K562 (cell line): ENCODE measurements around the gene NPAS3. TPM values are rescaled to one million over a fixed set of nuclear protein-coding genes. Genes with fewer than 3 reads are reported as not detected.

Experiments used
- ATAC-seq: fragments of 200-7000 bp; cut with Tn5 transposase; 3 replicates; pipeline ENCODE4 v1.9.1; 2020; ENCODE audit warnings: moderate library complexity
- BruUV-seq: library from RNA; stranded (reverse); fragments of 400-500 nt; replicated peaks from 2 replicates; lab custom pipeline; 2021; lab: Mats Ljungman, UMichigan
- CTCF ChIA-PET: fragments of 300-600 bp; formaldehyde crosslinking; extraction: SDS; loops from one replicate; lab custom pipeline; 2021; ENCODE audit warnings: low intra/inter-chr PET ratio; lab: Yijun Ruan, JAX
- POLR2A ChIA-PET: fragments of 300-600, 350-650 bp; sonication (Branson Sonifier 250); formaldehyde crosslinking; extraction: SDS; loops from one replicate; lab custom pipeline; 2021; ENCODE audit warnings: antibody characterized with exemption, inconsistent platforms; lab: Yijun Ruan, JAX
- DNase-seq, 4 experiments: peaks; one replicate each; pipeline versions ENCODE4 v3.0.0 to v3.0.0-alpha.2; 2011 to 2018; ENCODE audit warnings: low spot score in 3 of 4, mixed read lengths in 3 of 4; ENCODE audit errors: extremely low read depth in 1 of 4
- FAIRE-seq: peaks from 2 replicates; lab custom pipeline; 2011; peaks lifted over from hg19 to GRCh38; lab: Jason Lieb, UNC
- H2AFZ ChIP-seq: 2 replicates; pipeline ENCODE4 v1.6.0; 2011; ENCODE audit warnings: low read depth, low read length, control low read depth, inconsistent platforms
- H3K27ac ChIP-seq: fragments of 200-600 bp; 3 replicates; pipeline ENCODE4 v1.8.0; 2011; ENCODE audit warnings: low read depth, mild to moderate bottlenecking, control low read depth, inconsistent platforms, low read length, moderate library complexity, mixed read lengths; ENCODE audit errors: extremely low read depth
- H3K27me3 ChIP-seq, 2 experiments: fragments of 300-600 bp in 1 of 2; 2 replicates in 1 of 2; 3 replicates in 1 of 2; pipeline versions ENCODE4 v1.6.0 to v1.8.0; 2011; ENCODE audit warnings: inconsistent platforms in 2 of 2, low read length in 2 of 2, mild to moderate bottlenecking in 1 of 2, mixed read lengths in 1 of 2, moderate library complexity in 1 of 2; ENCODE audit not compliant: control insufficient read depth in 2 of 2, insufficient read depth in 2 of 2
- H3K36me3 ChIP-seq: fragments of 300-600 bp; 3 replicates; pipeline ENCODE4 v1.8.0; 2011; ENCODE audit warnings: mild to moderate bottlenecking, low read length, inconsistent platforms; ENCODE audit not compliant: control insufficient read depth, insufficient read depth
- H3K4me1 ChIP-seq, 2 experiments: fragments of 200-600 bp in 1 of 2; replicated peaks in 1 of 2; 2 replicates in 1 of 2; 3 replicates in 1 of 2; pipeline versions ENCODE4 v1.5.1 to v1.8.0; 2011; ENCODE audit warnings: inconsistent platforms in 2 of 2, low read length in 2 of 2, mild to moderate bottlenecking in 1 of 2, mixed read lengths in 1 of 2, moderate library complexity in 1 of 2; ENCODE audit not compliant: control insufficient read depth in 2 of 2, insufficient read depth in 2 of 2
- H3K4me2 ChIP-seq: 2 replicates; pipeline ENCODE4 v1.6.1; 2011; ENCODE audit warnings: low read length, control low read depth, inconsistent platforms, mixed read lengths; ENCODE audit not compliant: insufficient read depth
- H3K4me3 ChIP-seq: fragments of 200-600 bp; sonication (generic), shearing (Covaris generic); 2 replicates; pipeline ENCODE4 v1.5.1; 2016; ENCODE audit warnings: control low read depth, inconsistent platforms
- H3K79me2 ChIP-seq: fragments of 200-600 bp; 3 replicates; pipeline ENCODE4 v1.8.0; 2011; ENCODE audit warnings: low read length, inconsistent platforms; ENCODE audit not compliant: control insufficient read depth, insufficient read depth
- H3K9ac ChIP-seq, 2 experiments: 2 replicates each; pipeline versions ENCODE4 v1.6.0 to v1.6.1; 2011; ENCODE audit warnings: low read depth in 2 of 2, low read length in 2 of 2, control low read depth in 1 of 2, inconsistent platforms in 1 of 2, mild to moderate bottlenecking in 1 of 2, mixed read lengths in 1 of 2; ENCODE audit not compliant: insufficient read depth in 1 of 2
- H3K9me1 ChIP-seq: one replicate; pipeline ENCODE4 v1.6.0; 2011; ENCODE audit warnings: inconsistent platforms, mild to moderate bottlenecking, low read length, moderate library complexity; ENCODE audit not compliant: control insufficient read depth, insufficient read depth
- H3K9me3 ChIP-seq: replicated peaks from 2 replicates; pipeline ENCODE4 v1.5.1; 2011; ENCODE audit warnings: low read depth, low read length, inconsistent platforms; ENCODE audit not compliant: control insufficient read depth, insufficient read depth
- H4K20me1 ChIP-seq: replicated peaks from 2 replicates; pipeline ENCODE4 v1.6.1; 2011; ENCODE audit warnings: low read length, inconsistent platforms, mixed read lengths; ENCODE audit not compliant: control insufficient read depth, insufficient read depth
- CAMTA2 ChIP-seq: fragments of 250-450 bp; sonication (Bioruptor Pico); conservative IDR thresholded peaks from 2 replicates; pipeline ENCODE4 v1.5.1; 2022
- CTCF ChIP-seq, 3 experiments: IDR thresholded peaks in 2 of 3; conservative IDR thresholded peaks in 1 of 3; 2 replicates each; pipeline ENCODE4 v1.5.1; 2011 to 2012; ENCODE audit warnings: low read length in 3 of 3, mild to moderate bottlenecking in 3 of 3, control low read depth in 2 of 3, improper control_type of control experiment in 1 of 3, inconsistent platforms in 1 of 3, low read depth in 1 of 3, mixed read lengths in 1 of 3, moderate library complexity in 1 of 3; ENCODE audit not compliant: insufficient read depth in 2 of 3
- KLF1 ChIP-seq: fragments of 450-650 bp; IDR thresholded peaks from 2 replicates; pipeline ENCODE4 v1.6.1; 2016; ENCODE audit warnings: missing genetic modification characterization, missing compliant biosample characterization
- SIN3B ChIP-seq: fragments of 450-650 bp; IDR thresholded peaks from 2 replicates; pipeline ENCODE4 v1.6.1; 2017; ENCODE audit warnings: low read depth, mild to moderate bottlenecking, moderate library complexity
- SMARCA4 ChIP-seq: fragments of 450-650 bp; IDR thresholded peaks from 2 replicates; pipeline ENCODE4 v1.6.1; 2016
- STAT5A ChIP-seq: IDR thresholded peaks from 2 replicates; pipeline ENCODE4 v1.6.1; 2012; ENCODE audit warnings: low read length, inconsistent platforms, borderline replicate concordance
- TAF1 ChIP-seq: IDR thresholded peaks from 2 replicates; pipeline ENCODE4 v1.6.1; 2011; ENCODE audit warnings: mild to moderate bottlenecking, low read length, moderate library complexity; ENCODE audit not compliant: insufficient read depth, control insufficient read depth, severe bottlenecking; ENCODE audit errors: extremely low read depth
- TGIF2 ChIP-seq: sonication (generic); formaldehyde crosslinking; IDR thresholded peaks from 2 replicates; pipeline ENCODE4 v1.8.1; 2022; ENCODE audit warnings: mild to moderate bottlenecking, missing genetic modification reagents, moderate library complexity
- ZNF121 ChIP-seq: sonication (generic); formaldehyde crosslinking; conservative IDR thresholded peaks from 2 replicates; pipeline ENCODE4 v1.8.0; 2022; ENCODE audit warnings: missing genetic modification reagents
- WGBS: fragments of 100-300 bp; shearing (Covaris generic); methylation state at CpG from one replicate; pipeline ENCODE4 v1.1.6; 2016; ENCODE audit warnings: low coverage, mixed read lengths; ENCODE audit not compliant: insufficient coverage; ENCODE audit errors: missing lambda C conversion rate; 5-methylcytosine and 5-hydroxymethylcytosine counted together
- in situ Hi-C: fragments of 300-500 bp; cut with MboI; formaldehyde crosslinking; loops from 4 replicates; pipeline ENCODE4 v1.15.0; 2018; ENCODE audit warnings: inconsistent platforms, mixed read lengths
- intact Hi-C: fragments of 100-400 bp; cut with micrococcal nuclease; formaldehyde crosslinking; loops from 2 replicates; pipeline ENCODE4 v1.14.2; 2022
- polyA plus RNA-seq, 8 experiments: library from polyadenylated mRNA; depleted of rRNA in 4 of 8; stranded (reverse) in 5 of 8; unstranded in 3 of 8; fragments of >200 nt; fragmentation: Nextera tagmentation in 2 of 8; fragmentation: Illumina TruSeq in 1 of 8; extraction: Ambion mirVana in 2 of 8; extraction: Trizol in 1 of 8; gene quantifications; 2 replicates each; pipeline versions ENCODE4 v1.2.1 to v1.2.3, GENCODE V29; 2011 to 2014; ENCODE audit warnings: inconsistent platforms in 1 of 8, missing spikeins in 1 of 8
- total RNA-seq, 7 experiments: library from RNA; depleted of rRNA in 6 of 7; stranded (reverse); fragments of >200 nt in 6 of 7; fragmentation: Illumina TruSeq in 2 of 7; extraction: Trizol in 2 of 7; gene quantifications; 2 replicates each; pipeline versions ENCODE4 v1.2.1 to v1.2.3, GENCODE V29; 2011 to 2021; ENCODE audit warnings: low replicate concordance in 1 of 7

NPAS3 gene
- total and polyA plus RNA-seq, 9 of the 15 experiments (the other 6 are each of a cell fraction or from before 2014, with no cell fraction given) = 0.04 TPM; not detected in 8

DNA sequence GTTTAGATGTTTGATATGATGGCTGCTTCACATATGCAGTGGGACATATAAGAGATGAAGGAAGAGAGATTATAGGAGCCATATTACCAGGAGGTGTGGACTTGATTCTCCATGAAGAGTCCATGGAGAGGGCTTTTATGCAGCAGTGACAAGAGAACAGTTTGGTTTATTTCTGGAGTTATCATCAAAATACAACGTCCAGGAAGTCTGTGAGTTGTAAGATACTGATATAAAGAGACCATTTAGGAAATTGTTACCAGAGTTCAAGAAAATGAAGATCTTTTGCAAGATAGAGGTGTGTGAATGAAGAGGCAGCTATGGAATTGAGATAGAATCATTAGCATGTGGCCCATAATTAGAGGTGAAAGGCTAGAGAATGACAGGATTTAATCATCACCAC is 431.7 kb downstream of the NPAS3 start (continued):
- TF ChIP-seq SIN3B (no peak), SMARCA4 (no peak), CAMTA2 (CRISPR knock-in tag) (no peak), STAT5A (no peak), KLF1 (tag) (no peak), CTCF (IDR thresholded peaks at IDR 0.05 in 2 of 3, conservative IDR thresholded peaks at IDR 0.05 in 1 of 3; ENCODE audit: insufficient read depth in 2 of 3, low read depth in 1 of 3, low read length in 3 of 3) (no peak), TAF1 (no peak), ZNF121 (CRISPR knock-in tag) (no peak)

DNA sequence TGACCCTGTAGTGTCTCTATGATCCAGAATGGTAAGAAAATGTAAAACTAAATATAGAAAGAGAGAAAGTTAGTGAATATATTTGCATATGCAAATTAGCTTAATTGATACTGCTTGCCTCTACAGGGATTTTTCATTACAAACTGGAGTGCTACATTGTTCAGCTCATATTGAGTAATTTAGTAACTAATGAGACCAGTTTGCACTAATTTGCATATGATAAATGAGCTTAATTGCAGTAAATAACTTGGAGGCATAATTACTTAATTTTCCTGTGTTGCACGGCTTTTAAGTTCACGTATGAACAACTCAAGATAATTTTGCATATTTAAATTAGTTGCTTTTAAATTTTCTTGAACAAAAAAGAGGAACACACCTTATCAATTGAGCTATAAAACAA is 436.5 kb downstream of the NPAS3 start:
- Histone ChIP-seq H3K27me3 (no peaks in the 10 kb centered on the region), H3K9ac (no peak overlapping the region), H2AFZ (no peak overlapping the region), H3K4me1 (no peaks in the 10 kb centered on the region), H3K27ac (no peak overlapping the region), H3K36me3 (no peaks in the 10 kb centered on the region), H4K20me1 (no peaks in the 10 kb centered on the region), H3K4me2 (no peak overlapping the region), H3K9me3 (no peaks in the 10 kb centered on the region), H3K9me1 (no peaks in the 10 kb centered on the region), H3K4me3 (no peak overlapping the region), H3K79me2 (no peaks in the 10 kb centered on the region)
- TF ChIP-seq TGIF2 = no peak
- no TSS peak for BruUV-seq
- WGBS = 0% methylated on average over 2 of the region's 2 CpGs
- POLR2A ChIA-PET = no interaction called here
- FAIRE-seq (no peak), DNase-seq (no peak), ATAC-seq (no peak)
- in situ Hi-C loops (no loop called here), intact Hi-C loops (no loop called here)
- CTCF ChIA-PET = no interaction called here
